ENCODE measurements around the gene SUFU. TPM values are rescaled to one million over a fixed set of nuclear protein-coding genes. Genes with fewer than 3 reads are reported as not detected.

The SUFU gene
- total and polyA plus RNA-seq, 2 of the 4 experiments (the other 2 are of a cell fraction), result 2.2 to 11.0 TPM

DNA sequence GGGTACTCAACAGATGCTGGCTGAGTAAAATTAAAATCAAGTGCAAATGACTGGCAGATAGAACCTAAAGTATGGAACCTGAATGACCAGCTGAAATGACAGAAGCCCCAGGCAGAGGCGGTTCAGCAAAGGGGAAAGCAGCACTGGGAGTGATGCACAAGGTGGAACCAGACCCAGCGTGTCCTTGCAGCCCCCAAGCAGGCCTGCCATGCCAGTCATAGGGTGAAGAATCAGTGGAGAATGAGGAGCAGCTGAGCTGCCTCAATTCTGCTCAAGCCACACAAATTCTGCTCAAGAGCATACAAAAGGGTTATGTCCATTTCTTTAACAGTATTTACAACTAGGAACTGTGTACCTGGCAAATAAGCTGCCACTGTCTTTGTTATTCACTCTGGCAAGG, 10.0 kb upstream of the SUFU start:
- CTCF ChIA-PET, result interaction anchor here (1.0 kb wide), 1 partner anchor 90 kb away, joined by 3 read pairs; no protein-coding TSS in a partner anchor
- H2BK5ac ChIP-seq (ENCODE audit: low read depth, low read length, poor library complexity, severe bottlenecking), result no peak overlapping the region
- H3K27ac ChIP-seq (ENCODE audit: insufficient read depth, low read length), result no peak overlapping the region
- H2BK120ac ChIP-seq (ENCODE audit: low read depth, low read length), result no peak overlapping the region
- POLR2A ChIA-PET (ENCODE audit: unreplicated experiment), result no interaction called here
- no peaks in the 10 kb centered on the region for H3K9me3 ChIP-seq (ENCODE audit: control insufficient read depth, insufficient read depth, low read length)
- no peaks in the 10 kb centered on the region for H3K4me1 ChIP-seq (ENCODE audit: control insufficient read depth, insufficient read depth, low read length)
- no peak overlapping the region for H3K23ac ChIP-seq (ENCODE audit: low read depth, low read length)
- peaks cover 19 to 67% of the 10 kb centered on the region in 2 experiments for H3K79me1 ChIP-seq (ENCODE audit: low read depth in 1 of 2, low read length in 2 of 2)
- H4K8ac ChIP-seq (ENCODE audit: low read depth in 2 of 2, low read length in 2 of 2), result no peak overlapping the region
- no peak overlapping the region for H2AFZ ChIP-seq (replicated peaks; ENCODE audit: low read length, poor library complexity)
- H3K9ac ChIP-seq (ENCODE audit: low read depth, low read length), result no peak overlapping the region
- no TSS peak for BruUV-seq (replicated peaks)
- intact Hi-C loops (cut with micrococcal nuclease) (no loop called here), in situ Hi-C loops (cut with MboI; ENCODE audit: low sequenced_read_pairs) (no loop called here), dilution Hi-C loops (cut with HindIII; ENCODE audit: low sequenced_read_pairs, unreplicated experiment) (no loop called here)
- H2AK5ac ChIP-seq (ENCODE audit: low read depth, low read length), result no peak overlapping the region
- DNase-seq, result no peak
- no peak overlapping the region for H3K4me3 ChIP-seq (ENCODE audit: insufficient read depth, low read depth, low read length)
- no peak overlapping the region for H3K4ac ChIP-seq (ENCODE audit: low read depth, low read length)
- H3K18ac ChIP-seq (ENCODE audit: low read depth, low read length), result no peak overlapping the region
- no peak overlapping the region for H4K5ac ChIP-seq (ENCODE audit: low read depth, low read length)
- no peak overlapping the region for H3K14ac ChIP-seq (replicated peaks; ENCODE audit: low read depth, low read length)
- H3K27me3 ChIP-seq (ENCODE audit: control insufficient read depth, insufficient read depth, low read length), result no peaks in the 10 kb centered on the region
- H3K56ac ChIP-seq (ENCODE audit: extremely low read depth, insufficient read depth, low read length), result no peak overlapping the region
- no peak for ATAC-seq (ENCODE audit: low read depth)
- no peak overlapping the region for H2BK20ac ChIP-seq (ENCODE audit: low read depth, low read length)
- no peak overlapping the region for H4K91ac ChIP-seq (ENCODE audit: insufficient read depth, low read depth, low read length)
- no peak overlapping the region for H2BK15ac ChIP-seq (ENCODE audit: low read depth, low read length)
- peaks cover 66% of the 10 kb centered on the region for H4K20me1 ChIP-seq (ENCODE audit: insufficient read depth, low read length)
- no CpG with 5 or more reads among the region's 2 CpGs for WGBS, 2 experiments (ENCODE audit: extremely low coverage in 2 of 2, insufficient read length in 1 of 2)
- H3K4me2 ChIP-seq (ENCODE audit: low read depth, low read length), result no peak overlapping the region
- H3K36me3 ChIP-seq (ENCODE audit: control insufficient read depth, insufficient read depth, low read length), result peaks cover 13% of the 10 kb centered on the region
- H3K9me1 ChIP-seq (ENCODE audit: insufficient read depth, low read length), result peaks cover 14% of the 10 kb centered on the region; the same call in 1 of the 2 replicates
- H2AK9ac ChIP-seq (replicated peaks; ENCODE audit: low read depth, low read length, poor library complexity), result no peak overlapping the region
- TF ChIP-seq, protein P1, sequence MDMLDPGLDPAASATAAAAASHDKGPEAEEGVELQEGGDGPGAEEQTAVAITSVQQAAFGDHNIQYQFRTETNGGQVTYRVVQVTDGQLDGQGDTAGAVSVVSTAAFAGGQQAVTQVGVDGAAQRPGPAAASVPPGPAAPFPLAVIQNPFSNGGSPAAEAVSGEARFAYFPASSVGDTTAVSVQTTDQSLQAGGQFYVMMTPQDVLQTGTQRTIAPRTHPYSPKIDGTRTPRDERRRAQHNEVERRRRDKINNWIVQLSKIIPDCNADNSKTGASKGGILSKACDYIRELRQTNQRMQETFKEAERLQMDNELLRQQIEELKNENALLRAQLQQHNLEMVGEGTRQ (IDR thresholded peaks at IDR 0.05; ENCODE audit: low read depth, low read length), result no peak
- TF ChIP-seq MXI1 (IDR thresholded peaks at IDR 0.05; ENCODE audit: borderline replicate concordance, low read depth, low read length), result no peak
- TF ChIP-seq POLR2A (IDR thresholded peaks at IDR 0.05; ENCODE audit: low read depth, low read length), result no peak
- TF ChIP-seq, protein P2, sequence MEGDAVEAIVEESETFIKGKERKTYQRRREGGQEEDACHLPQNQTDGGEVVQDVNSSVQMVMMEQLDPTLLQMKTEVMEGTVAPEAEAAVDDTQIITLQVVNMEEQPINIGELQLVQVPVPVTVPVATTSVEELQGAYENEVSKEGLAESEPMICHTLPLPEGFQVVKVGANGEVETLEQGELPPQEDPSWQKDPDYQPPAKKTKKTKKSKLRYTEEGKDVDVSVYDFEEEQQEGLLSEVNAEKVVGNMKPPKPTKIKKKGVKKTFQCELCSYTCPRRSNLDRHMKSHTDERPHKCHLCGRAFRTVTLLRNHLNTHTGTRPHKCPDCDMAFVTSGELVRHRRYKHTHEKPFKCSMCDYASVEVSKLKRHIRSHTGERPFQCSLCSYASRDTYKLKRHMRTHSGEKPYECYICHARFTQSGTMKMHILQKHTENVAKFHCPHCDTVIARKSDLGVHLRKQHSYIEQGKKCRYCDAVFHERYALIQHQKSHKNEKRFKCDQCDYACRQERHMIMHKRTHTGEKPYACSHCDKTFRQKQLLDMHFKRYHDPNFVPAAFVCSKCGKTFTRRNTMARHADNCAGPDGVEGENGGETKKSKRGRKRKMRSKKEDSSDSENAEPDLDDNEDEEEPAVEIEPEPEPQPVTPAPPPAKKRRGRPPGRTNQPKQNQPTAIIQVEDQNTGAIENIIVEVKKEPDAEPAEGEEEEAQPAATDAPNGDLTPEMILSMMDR (conservative IDR thresholded peaks at IDR 0.05; ENCODE audit: low read depth, low read length), result no peak
- TF ChIP-seq CEBPB (IDR thresholded peaks at IDR 0.05; ENCODE audit: low read depth, low read length), result no peak
- no peak for TF ChIP-seq SMC3 (IDR thresholded peaks at IDR 0.05; ENCODE audit: low read depth, low read length)

All from IMR-90 (cell line).